ENCODE measurements around the gene AIG1. TPM values are rescaled to one million over a fixed set of nuclear protein-coding genes. Genes with fewer than 3 reads are reported as not detected.

Gene AIG1
- total and polyA plus RNA-seq, 2 of the 4 experiments (the other 2 are of a cell fraction), result 21.3 to 27.1 TPM

- dilution Hi-C loops (cut with HindIII; ENCODE audit: low sequenced_read_pairs, unreplicated experiment), result no loop called here
- in situ Hi-C loops (cut with MboI; ENCODE audit: low sequenced_read_pairs), result no loop called here
- Histone ChIP-seq H2BK120ac (ENCODE audit: low read depth, low read length) (no peak overlapping the region), H3K9me1 (ENCODE audit: insufficient read depth, low read length) (peaks cover 3% of the 10 kb centered on the region; the same call in 1 of the 2 replicates), H3K4me2 (ENCODE audit: low read depth, low read length) (no peak overlapping the region), H3K4me1 (ENCODE audit: control insufficient read depth, insufficient read depth, low read length) (peaks cover 9% of the 10 kb centered on the region), H3K79me1 (ENCODE audit: low read depth in 1 of 2, low read length in 2 of 2) (peaks cover 0 to 4% of the 10 kb centered on the region in 2 experiments; a peak in 1 of 4 replicates), H3K27ac (ENCODE audit: insufficient read depth, low read length) (no peak overlapping the region), H2AK9ac (replicated peaks; ENCODE audit: low read depth, low read length, poor library complexity) (no peak overlapping the region), H3K36me3 (ENCODE audit: control insufficient read depth, insufficient read depth, low read length) (no peaks in the 10 kb centered on the region), H3K14ac (replicated peaks; ENCODE audit: low read depth, low read length) (no peak overlapping the region), H3K9me3 (ENCODE audit: control insufficient read depth, insufficient read depth, low read length) (no peaks in the 10 kb centered on the region), H2AFZ (replicated peaks; ENCODE audit: low read length, poor library complexity) (no peak overlapping the region), H3K4ac (ENCODE audit: low read depth, low read length) (no peak overlapping the region), H3K56ac (ENCODE audit: extremely low read depth, insufficient read depth, low read length) (no peak overlapping the region), H2BK15ac (ENCODE audit: low read depth, low read length) (no peak overlapping the region), H4K20me1 (ENCODE audit: insufficient read depth, low read length) (no peaks in the 10 kb centered on the region), H2BK20ac (ENCODE audit: low read depth, low read length) (no peak overlapping the region), H4K91ac (ENCODE audit: insufficient read depth, low read depth, low read length) (no peak overlapping the region), H2BK5ac (ENCODE audit: low read depth, low read length, poor library complexity, severe bottlenecking) (no peak overlapping the region), H3K4me3 (ENCODE audit: insufficient read depth, low read depth, low read length) (no peak overlapping the region), H3K18ac (ENCODE audit: low read depth, low read length) (no peak overlapping the region), H4K5ac (ENCODE audit: low read depth, low read length) (no peak overlapping the region), H4K8ac (ENCODE audit: low read depth in 2 of 2, low read length in 2 of 2) (no peak overlapping the region), H3K9ac (ENCODE audit: low read depth, low read length) (no peak overlapping the region), H3K27me3 (ENCODE audit: control insufficient read depth, insufficient read depth, low read length) (no peaks in the 10 kb centered on the region), H2AK5ac (ENCODE audit: low read depth, low read length) (no peak overlapping the region), H3K23ac (ENCODE audit: low read depth, low read length) (no peak overlapping the region)
- POLR2A ChIA-PET (ENCODE audit: unreplicated experiment), result no interaction called here
- DNase-seq (no peak), ATAC-seq (ENCODE audit: low read depth) (no peak)
- TF ChIP-seq FOS (IDR thresholded peaks at IDR 0.05; ENCODE audit: low read depth, low read length) (no peak), CHD1 (IDR thresholded peaks at IDR 0.05; ENCODE audit: low read depth, low read length) (no peak), BHLHE40 (IDR thresholded peaks at IDR 0.05; ENCODE audit: low read depth, low read length) (no peak), MAZ (IDR thresholded peaks at IDR 0.05; ENCODE audit: borderline replicate concordance, low read depth, low read length) (no peak), MAFK (IDR thresholded peaks at IDR 0.05; ENCODE audit: low read depth, low read length) (no peak), POLR2A (IDR thresholded peaks at IDR 0.05; ENCODE audit: low read depth, low read length) (no peak), SMC3 (IDR thresholded peaks at IDR 0.05; ENCODE audit: low read depth, low read length) (no peak), ELK1 (IDR thresholded peaks at IDR 0.05; ENCODE audit: borderline replicate concordance, low read depth, low read length) (no peak), CEBPB (IDR thresholded peaks at IDR 0.05; ENCODE audit: low read depth, low read length) (no peak), RAD21 (IDR thresholded peaks at IDR 0.05; ENCODE audit: low read length) (no peak), MXI1 (IDR thresholded peaks at IDR 0.05; ENCODE audit: borderline replicate concordance, low read depth, low read length) (no peak), NFE2L2 (IDR thresholded peaks at IDR 0.05; ENCODE audit: low read depth, low read length) (no peak), RCOR1 (IDR thresholded peaks at IDR 0.05; ENCODE audit: insufficient replicate concordance, low read length) (no peak), RFX5 (IDR thresholded peaks at IDR 0.05; ENCODE audit: low read depth, low read length) (no peak)
- TF ChIP-seq, protein P1, sequence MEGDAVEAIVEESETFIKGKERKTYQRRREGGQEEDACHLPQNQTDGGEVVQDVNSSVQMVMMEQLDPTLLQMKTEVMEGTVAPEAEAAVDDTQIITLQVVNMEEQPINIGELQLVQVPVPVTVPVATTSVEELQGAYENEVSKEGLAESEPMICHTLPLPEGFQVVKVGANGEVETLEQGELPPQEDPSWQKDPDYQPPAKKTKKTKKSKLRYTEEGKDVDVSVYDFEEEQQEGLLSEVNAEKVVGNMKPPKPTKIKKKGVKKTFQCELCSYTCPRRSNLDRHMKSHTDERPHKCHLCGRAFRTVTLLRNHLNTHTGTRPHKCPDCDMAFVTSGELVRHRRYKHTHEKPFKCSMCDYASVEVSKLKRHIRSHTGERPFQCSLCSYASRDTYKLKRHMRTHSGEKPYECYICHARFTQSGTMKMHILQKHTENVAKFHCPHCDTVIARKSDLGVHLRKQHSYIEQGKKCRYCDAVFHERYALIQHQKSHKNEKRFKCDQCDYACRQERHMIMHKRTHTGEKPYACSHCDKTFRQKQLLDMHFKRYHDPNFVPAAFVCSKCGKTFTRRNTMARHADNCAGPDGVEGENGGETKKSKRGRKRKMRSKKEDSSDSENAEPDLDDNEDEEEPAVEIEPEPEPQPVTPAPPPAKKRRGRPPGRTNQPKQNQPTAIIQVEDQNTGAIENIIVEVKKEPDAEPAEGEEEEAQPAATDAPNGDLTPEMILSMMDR (conservative IDR thresholded peaks at IDR 0.05; ENCODE audit: low read depth, low read length), result no peak
- TF ChIP-seq, protein P2, sequence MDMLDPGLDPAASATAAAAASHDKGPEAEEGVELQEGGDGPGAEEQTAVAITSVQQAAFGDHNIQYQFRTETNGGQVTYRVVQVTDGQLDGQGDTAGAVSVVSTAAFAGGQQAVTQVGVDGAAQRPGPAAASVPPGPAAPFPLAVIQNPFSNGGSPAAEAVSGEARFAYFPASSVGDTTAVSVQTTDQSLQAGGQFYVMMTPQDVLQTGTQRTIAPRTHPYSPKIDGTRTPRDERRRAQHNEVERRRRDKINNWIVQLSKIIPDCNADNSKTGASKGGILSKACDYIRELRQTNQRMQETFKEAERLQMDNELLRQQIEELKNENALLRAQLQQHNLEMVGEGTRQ (IDR thresholded peaks at IDR 0.05; ENCODE audit: low read depth, low read length), result no peak
- no TSS peak for BruUV-seq (replicated peaks)
- WGBS, 2 experiments (ENCODE audit: extremely low coverage in 2 of 2, insufficient read length in 1 of 2), result 100% methylated on average over 1 of the region's 1 CpG; no CpG with 5 or more reads in 1 of the 2 experiments
- intact Hi-C loops (cut with micrococcal nuclease), result no loop called here
- CTCF ChIA-PET, result no interaction called here
Observed at GRCh38 chr6:143155681-143156080, 95.0 kb downstream of the AIG1 start.
